Measurements from ENCODE around the gene CRISPLD2.

Gene CRISPLD2

GRCh38 chr16:84913315-84913714 is 93.5 kb downstream of the CRISPLD2 start:
- DNase-seq (ENCODE audit: low read depth): no peak

DNA sequence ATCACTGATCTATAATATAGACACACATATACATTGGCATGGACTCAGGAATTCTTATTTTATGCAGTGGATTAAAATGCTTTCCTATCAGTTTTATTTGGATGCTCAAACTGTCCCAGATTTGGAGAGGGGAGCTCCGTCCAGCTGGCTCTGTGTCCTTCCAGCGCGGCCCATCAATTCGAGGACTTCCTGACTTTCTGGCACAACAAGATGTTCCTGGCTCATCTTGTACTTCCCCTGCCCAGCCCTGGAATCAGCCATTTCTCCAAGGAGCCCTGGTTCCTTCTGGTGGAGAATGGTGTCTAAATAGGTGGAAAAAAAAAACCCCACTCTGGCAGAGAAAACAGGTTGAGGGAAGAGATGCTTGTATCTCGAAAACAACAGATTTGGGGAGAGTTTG is 94.5 kb downstream of the CRISPLD2 start:
- no peak for DNase-seq (ENCODE audit: low read depth)

DNA sequence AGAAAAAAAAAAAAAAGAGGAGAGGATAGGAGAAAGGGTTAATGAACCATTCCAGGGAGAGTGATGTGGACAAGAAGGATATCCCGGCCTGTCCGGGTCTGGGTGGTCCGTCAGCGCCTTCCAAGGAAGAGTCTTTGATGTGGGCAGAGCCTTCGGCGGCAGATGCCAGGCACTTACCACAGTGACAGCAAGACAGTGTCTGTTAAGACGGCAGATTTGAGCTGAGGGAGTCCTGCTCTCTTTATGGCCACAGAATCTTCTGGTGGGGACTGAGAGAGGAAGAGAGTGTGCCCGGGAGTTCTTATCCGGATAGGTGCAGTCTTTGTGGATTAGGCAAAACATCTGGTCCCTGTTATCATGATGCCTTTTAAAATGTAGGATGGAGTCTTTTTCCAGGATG is 96.4 kb downstream of the CRISPLD2 start:
- no peak for DNase-seq (ENCODE audit: low read depth)

DNA sequence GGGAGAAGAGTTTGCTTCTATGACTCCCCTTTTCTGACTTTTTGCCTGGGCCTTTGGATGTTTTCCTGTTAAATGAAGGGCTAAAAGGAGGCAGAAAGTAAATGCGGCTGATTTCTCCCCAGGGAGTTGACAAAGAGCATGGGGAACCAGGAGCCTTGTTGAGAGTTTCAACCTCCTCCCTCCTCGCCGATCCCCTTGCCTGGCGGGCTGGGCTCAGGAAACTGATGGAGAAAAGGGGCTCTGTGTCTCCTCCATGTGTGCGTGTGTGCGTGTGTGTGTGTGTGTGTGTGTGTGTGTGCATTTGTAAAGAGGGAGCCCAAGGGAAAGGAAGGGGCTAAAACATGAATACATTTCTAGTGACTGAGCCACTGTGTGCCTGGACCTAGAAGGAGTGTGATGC is 97.1 kb downstream of the CRISPLD2 start:
- no peak for DNase-seq (ENCODE audit: low read depth)

GRCh38 chr16:84917492-84917891 is 97.7 kb downstream of the CRISPLD2 start:
- no peak for DNase-seq (ENCODE audit: low read depth)

GRCh38 chr16:84918006-84918909 is 98.5 kb downstream of the CRISPLD2 start:
- DNase-seq (ENCODE audit: low read depth): no peak

DNA sequence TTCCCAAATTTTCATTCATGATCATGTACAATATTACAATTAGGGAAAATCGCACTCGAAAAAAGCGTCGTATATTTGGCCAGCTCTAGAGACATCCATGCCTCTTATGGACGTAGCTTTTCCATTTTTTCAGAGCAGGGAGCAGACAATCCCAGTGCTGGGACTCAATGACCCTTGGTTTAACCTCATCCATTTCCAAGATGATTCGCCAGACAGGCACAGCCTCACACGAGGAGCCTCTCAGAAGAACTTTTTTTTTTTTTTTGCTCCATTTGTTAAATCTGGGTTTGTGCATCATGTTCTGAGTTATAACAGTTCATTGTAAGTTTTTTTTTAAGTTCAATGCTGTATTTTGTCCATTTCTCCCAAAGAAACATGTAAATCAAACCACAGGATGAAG is 99.5 kb downstream of the CRISPLD2 start:
- no peak for DNase-seq (ENCODE audit: low read depth)

DNA sequence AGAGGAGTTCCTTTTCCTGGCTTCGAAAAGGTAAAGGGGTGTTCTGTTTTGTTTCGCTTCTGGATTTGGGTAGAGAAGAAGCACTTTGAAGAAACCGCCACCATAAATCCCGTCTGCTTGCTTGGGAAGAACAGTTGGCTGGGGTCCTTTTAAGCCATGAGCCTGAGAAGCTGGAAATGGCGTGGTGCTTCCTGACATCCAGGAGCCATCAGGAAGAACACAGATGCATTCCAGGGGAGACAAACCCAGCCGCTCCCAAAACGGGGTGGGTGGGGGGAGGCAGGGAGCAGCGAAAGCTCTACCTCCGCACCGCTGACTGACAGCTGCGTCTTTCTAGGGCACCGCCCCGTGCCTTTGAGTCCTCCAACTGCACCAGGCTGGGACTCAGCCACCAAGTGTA is 99.9 kb downstream of the CRISPLD2 start:
- no peak for DNase-seq (ENCODE audit: low read depth)

DNA sequence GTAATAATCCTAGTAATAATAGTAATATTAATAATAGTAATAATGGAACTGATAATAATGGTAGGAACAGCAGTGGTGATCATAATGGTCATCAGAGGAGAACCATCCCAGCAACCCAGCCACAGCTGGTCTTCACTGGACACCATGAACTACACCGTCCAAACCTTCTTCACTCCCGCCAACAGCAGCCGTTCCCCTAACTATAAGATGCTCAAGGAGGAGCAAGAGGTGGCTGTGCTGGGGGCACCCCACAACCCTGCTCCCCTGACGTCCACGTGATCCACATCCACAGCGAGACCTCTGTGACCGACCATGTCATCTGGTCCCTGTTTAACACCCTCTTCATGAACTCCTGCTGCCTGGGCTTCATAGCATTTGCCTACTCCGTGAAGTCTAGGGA is 100.5 kb downstream of the CRISPLD2 start:
- DNase-seq (ENCODE audit: low read depth): no peak

GRCh38 chr16:84922351-84923120 is 102.8 kb downstream of the CRISPLD2 start:
- DNase-seq (ENCODE audit: low read depth): no peak

DNA sequence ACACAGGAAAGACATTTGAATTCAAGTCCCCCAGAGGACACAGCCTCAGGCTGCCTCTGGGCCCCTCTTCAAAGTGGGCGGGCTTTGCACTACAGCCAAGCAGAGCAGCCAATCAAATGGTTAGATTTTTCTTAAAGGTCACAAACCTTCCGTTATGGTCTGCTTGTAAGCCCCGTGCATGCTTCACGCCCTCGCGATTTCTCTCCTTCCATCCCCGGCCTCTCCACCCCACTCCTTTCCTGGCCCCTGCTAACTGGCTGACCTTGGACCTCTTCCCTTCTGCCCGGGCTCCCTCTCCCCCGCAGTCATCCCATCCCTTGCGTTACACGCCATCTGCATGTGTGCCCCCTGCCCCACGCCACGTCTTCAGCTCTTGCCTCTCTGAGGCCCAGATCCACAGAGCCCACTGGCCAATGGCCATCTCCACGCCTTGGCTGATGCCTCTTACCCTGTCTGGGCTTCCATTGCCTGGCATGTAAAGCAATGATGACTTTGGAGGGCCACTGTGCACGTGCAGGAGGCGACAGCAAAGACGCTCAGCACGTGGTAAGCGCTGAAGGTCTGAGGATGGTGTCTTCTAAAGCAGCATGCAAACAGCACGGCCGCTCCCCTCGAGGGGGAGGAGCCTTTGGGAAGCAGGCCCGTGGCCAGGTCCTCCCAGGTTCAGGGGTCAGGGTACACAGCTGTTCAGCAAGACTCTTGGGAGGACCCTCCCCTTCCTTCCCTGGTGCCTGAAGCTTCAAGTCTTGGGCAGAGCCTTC is 104.7 kb downstream of the CRISPLD2 start:
- DNase-seq (ENCODE audit: low read depth): no peak

DNA sequence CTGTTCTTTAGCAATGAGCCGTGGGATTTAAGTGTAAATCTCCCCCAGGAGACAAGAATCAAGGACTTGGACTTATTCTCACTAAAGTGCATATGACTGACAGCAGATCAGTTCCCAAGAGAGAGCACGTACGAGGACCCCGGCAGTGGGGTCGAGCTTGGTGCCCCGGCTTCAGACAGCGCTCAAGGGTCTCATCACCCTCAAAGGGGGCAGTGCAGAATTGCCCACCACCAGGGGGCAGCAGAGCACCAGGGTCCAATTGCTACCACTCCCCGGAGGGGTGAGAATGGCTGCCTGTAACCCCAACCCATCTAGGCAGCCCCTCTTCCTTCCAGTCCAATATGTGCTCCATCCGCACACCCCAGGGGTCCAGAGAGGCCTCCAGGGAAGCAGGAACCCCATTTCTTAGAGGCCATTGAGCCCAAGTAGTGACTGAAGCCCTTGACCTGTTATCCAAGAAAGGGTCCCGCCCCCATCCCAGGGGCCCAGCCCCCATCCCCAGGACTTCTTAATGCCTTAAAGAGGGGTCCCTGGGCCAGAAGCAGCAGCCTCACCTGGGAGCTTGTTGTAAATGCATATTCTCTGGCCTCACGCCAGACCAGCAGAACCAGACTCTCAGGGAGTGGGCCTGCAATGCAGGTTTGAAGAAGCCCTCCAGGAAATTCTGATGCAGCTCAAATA is 105.4 kb downstream of the CRISPLD2 start:
- no peak for DNase-seq (ENCODE audit: low read depth)

GRCh38 chr16:84925773-84926372 is 106.1 kb downstream of the CRISPLD2 start:
- DNase-seq (ENCODE audit: low read depth): no peak

DNA sequence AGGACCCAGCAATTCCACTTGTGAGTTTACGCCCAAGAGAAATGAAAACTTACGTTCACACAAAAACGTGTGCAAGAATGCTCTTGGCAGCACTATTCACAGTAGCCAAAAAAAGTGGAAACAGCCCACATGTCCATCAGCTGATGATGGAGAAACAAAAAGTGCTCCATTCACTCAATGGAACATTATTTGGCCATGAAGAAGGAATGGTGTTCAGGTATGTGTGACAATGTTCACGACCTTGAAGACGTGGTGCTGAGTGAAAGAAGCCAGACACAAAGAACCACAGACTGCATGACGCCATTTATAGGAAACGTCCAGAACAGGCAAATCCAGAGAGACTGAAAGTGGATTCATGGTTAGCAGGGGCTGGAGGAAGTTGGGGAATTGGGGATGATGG is 106.7 kb downstream of the CRISPLD2 start:
- DNase-seq (ENCODE audit: low read depth): no peak

GRCh38 chr16:84927621-84928591 is 108.1 kb downstream of the CRISPLD2 start:
- DNase-seq (ENCODE audit: low read depth): no peak

DNA sequence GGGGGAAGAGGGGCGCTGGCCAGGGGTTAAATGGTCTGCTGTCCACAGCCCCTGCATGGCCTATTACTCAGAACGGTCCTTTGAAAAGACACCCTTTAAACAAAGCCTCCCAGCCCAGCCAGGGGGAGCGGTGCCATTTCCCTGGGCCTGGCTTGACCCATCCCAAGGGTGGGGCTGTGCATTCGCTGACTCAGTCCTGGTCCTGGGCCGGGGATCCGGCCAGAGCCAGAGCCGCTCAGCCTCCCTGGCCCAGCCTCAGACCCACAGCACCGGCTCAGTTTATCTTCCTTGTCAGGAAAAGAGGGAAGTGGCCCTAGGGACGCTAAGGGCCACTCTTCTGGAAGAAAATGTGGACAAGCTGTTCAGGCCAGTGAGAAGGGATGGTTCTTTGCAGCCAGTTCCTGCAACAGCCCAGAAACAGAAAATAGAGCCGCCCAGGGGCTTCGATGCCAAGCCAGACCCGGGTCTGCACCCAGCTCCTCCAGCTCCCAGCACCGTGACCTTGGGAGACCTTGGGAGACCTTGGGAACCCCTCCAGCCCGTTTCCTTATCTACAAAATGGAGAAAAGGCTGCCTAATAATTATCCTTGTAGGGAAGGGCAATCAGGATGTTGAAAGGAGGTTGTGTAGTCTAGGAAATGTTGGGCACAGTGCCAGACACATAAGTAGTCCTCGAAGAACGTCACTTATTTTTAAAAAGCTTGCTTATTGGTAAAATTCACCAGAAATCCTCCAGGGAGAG is 109.1 kb downstream of the CRISPLD2 start:
- DNase-seq (ENCODE audit: low read depth): no peak

DNA sequence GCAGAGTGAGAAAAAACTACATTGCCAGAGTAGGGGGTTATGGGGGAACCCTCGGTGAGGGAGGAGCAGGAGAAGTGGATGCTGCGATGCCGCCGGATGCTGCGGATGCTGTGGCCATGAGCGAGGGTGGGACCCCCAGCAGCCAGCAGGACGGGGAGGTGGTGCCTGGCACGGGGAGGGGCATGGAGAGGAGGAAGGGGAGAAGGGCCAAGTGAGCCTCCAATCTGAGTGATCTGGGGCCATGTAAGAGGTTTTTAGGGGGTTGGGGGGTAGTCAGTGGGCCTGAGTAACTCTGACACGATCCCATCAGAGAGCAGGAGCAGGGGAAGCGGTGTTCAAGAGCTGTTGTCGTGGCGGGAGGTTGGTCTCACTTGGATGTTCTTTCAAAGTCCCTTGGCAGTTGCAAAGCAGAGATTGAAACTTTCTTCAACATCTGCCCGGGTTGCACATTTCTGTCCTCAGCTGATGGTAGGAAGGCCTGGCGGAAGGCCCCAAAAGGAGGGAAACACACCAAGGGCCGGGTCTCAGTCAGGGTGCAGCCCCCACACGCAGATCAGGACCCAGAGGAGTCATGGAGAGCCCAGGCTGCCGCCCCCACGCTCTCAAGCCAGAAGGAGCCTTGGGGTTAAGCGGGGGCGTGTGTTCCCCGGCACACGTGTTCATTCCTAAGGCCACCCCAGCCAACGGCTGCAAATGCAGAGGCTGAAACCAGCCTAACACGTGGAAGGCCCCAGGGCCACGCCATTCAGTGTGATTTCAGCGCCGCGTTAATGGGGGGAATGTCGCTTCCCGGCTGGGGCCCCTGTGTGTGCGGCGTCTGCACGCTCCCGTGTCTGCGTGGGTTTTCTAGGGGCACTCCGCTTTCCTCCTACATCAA is 109.9 kb downstream of the CRISPLD2 start:
- no peak for DNase-seq (ENCODE audit: low read depth)

- no peak for DNase-seq (ENCODE audit: low read depth)
These were observed 110.7 kb downstream of the CRISPLD2 start for GRCh38 chr16:84930298-84931106.
